ENCODE data around the gene SMG6.

The SMG6 gene

DNA sequence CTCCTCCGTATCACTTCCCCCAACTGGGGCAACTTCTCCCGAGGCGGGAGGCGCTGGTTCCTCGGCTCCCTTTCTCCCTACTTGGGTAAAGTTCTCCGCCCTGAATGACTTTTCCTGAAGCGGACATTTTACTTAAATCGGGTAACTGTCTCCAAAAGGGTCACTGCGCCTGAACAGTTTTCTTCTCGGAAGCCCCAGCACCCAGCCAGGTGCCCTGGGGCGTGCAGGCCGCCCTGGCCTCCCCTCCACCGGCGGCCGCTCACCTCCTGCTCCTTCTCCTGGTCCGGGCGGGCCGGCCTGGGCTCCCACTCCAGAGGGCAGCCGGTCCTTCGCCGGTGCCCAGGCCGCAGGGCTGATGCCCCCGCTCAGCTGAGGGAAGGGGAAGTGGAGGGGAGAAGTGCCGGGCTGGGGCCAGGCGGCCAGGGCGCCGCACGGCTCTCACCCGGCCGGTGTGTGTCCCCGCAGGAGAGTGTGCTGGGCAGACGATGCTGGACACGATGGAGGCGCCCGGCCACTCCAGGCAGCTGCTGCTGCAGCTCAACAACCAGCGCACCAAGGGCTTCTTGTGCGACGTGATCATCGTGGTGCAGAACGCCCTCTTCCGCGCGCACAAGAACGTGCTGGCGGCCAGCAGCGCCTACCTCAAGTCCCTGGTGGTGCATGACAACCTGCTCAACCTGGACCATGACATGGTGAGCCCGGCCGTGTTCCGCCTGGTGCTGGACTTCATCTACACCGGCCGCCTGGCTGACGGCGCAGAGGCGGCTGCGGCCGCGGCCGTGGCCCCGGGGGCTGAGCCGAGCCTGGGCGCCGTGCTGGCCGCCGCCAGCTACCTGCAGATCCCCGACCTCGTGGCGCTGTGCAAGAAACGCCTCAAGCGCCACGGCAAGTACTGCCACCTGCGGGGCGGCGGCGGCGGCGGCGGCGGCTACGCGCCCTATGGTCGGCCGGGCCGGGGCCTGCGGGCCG is 247.1 kb downstream of the SMG6 start:
- no peak for DNase-seq

- DNase-seq = no peak
These were observed 248.0 kb downstream of the SMG6 start for GRCh38 chr17:2055292-2056205.

- no peak for DNase-seq
These were observed 248.9 kb downstream of the SMG6 start, which contains the start of gene HIC1 for GRCh38 chr17:2054512-2055291. Gene HIC1 (plus strand): TSS chr17:2055103. CDS start chr17:2056691, 1,588 bp downstream.

- DNase-seq = no peak
These were observed 249.4 kb downstream of the SMG6 start for GRCh38 chr17:2054262-2054511.

DNA sequence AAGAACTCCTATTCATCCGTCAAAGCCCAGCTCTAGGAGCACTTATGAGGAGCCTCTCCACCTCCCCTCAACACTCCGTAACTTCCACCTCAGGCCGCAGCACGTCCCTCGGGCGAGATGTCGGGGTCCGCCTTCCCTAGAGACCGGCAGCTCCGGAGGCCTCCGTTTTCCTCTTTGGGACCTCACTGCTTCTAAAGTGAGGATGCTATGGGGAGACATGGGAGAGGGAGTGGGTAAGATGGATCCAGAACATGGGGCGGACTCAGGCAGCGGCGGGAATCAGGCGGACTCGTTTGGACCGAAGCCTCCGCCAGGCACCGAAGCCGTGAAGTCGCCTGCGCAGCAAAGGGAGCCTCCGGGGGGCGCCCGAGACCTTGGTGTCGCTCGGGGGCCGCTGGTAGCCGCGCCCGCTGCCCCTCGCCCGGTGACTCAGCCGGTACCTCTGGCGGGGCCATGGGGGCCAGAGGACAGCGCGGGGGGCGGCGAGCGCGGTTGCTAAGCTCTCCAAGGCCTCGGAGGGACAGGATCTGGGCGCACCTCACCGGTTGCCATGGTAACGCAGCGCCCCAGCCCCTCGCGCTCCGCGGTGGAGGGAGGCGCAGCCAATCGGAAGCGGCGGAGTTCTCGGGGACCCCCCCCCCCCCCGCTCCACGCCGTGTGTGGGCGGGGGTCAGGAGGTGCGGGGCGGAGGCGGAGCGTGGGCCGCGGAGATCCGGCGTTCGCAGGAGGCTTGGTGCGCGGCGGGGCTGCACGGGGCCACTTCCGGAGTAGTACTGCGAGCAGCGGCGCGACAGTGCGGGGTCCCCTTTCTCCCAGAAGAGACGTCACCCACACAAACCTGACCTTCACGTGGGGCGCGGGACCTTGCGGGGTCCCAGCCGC is 250.0 kb downstream of the SMG6 start:
- DNase-seq = no peak

GRCh38 chr17:2051933-2052559 is 251.5 kb downstream of the SMG6 start:
- DNase-seq = no peak

GRCh38 chr17:2051061-2051932 is 252.3 kb downstream of the SMG6 start:
- no peak for DNase-seq

DNA sequence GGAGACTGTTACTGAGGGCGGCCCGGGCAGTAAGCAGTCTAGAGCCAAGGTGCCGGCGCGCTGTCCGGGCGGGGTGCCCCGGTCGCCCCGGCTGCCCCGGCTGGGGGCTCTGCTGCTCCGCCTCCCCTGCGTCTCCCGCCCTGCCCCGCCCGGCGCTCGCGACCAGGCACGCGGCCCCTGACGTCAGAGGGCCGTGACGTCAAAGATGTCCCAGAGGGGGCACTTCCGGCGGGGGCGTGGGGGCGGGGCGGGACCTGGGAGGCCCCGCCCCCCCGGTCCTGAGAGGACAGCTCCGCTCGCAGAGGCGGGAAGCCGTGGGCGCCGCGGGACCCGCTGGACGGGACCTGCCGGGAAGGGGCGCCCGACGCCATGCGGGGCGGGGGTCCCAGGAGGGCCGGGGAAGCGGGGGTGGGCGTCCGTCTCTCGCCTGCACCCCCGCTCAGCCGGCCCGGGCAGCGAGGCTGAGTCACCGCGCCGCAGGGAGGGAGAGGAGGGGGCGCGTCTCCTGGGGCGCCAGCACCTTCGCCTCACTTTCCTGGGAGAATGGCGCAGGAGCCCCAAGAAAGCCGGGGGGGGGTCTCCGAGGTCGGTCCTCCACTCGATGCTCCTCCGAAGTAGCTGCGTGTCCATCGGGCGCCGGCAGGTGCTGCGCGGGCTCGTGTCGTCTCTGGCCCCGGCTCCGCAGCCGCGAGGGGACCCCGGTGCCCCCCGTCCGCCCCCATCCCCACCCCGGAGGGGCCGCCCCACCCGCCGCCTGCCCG is 253.1 kb downstream of the SMG6 start:
- peak in 1 of 2 experiments; percentile 45 for DNase-seq

DNA sequence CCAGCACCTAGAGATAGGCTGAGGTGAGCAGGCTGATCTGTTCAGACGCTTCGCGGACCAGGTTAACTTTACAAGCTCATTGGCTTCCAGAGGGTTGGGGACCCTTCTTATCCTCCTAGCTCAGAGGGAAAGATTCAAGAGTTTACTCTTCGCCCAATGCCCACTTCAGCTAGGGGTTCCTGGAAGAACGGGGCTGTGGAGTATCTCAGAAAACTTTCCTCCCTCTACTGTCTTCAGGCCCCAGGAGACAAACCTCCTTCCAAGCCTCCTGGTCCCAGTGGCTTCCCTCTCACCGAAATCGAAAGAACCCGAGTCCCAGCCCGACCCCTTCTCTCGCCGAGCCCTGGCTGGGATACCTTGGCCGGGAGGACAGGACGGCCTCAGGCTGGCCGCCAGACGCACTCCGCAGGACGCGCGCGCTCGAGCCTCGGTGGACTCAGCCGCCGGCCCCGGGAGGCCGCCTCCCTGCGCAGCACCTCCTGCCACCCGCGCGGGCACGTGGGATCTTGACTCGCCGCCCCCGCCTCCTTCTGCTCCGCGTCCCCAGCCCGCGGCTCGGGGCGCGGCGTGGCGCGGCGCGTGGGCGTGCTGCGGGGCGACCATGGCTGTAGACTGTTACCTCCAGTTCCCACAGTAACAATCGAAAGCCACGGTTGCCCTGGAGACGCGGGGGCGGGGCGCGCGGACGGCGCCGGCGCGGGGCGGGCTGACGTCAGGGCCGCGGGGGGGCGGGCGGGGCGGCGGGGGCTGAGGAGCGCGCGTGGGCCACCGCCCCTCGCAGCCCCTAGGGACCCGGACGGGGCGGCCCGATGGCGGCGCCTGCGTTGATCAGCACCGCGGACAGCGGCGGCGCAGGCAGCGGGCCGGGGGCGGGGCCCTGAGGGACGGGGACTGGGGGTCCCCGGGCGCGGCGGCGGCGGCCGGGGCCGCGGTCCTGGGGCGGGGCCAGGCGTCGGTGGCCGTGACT is 254.0 kb downstream of the SMG6 start:
- peak in 1 of 2 experiments; percentile 70 for DNase-seq

DNA sequence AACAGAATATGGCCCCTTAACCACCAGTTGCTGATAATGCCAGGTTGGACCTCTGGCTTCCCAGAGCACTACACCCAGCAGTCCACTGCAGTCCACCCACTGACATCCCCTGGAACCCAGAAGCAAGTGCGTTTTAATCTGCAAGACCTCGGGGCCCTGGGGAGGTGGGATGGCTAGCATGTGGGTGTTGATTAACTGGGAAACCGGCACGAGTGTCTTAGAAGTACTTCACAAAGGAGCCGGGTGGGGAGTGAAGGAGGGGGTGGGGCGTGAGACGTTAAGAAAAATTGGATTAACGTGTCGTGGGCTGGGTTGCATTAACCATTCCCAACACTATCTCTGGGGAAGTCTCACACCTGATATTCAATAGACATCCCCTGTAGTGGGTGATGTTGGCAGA is 254.8 kb downstream of the SMG6 start:
- no peak for DNase-seq

DNA sequence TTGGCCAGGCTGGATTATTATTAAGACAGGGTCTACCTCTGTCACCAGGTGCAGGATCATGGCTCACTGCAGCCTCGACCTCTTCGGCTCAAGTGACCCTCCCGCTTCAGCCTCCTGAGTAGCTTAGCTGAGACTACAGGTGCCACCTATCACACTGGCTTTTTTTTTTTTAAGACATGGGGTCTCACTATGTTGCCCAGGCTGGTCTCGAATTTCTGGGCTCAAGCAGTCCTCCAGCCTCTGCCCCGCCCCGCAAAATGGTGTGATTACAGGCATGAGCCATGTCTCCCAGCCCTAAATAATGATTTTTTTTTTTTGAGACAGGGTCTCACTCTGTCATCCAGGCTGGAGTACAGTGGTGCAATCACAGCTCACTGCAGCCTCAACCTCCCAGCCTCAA is 256.0 kb downstream of the SMG6 start:
- DNase-seq = no peak

DNA sequence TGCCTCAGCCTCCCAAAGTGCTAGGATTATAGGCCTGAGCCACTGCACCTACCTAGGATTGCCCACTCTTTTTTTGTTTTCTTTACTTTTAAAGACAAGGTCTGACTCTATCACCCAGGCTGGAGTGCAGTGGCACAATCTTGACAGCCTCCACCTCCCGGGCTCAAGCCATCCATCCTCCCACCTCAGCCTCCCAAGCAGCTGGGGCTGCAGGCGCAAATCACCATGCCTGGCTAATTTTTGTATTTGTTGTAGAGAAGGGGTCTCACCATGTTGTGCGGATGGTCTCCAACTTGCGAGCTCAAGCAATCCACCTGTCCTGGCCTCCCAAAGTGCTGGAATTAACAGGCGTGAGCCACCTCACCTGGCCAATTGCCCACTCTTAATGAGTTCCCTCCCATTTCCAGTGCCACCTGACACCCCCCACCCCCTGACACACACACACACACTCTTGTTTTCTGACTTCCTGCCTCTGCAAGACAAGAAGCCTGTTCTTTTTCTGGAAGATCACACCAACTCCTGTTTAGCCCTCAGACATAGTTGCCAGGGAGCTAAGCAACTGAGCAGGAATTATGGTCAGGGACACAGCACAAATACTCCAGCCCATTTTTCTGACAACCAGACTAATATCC is 259.2 kb downstream of the SMG6 start:
- no peak for DNase-seq

- peak in 1 of 2 experiments; percentile 53 for DNase-seq
These were observed 259.8 kb downstream of the SMG6 start for GRCh38 chr17:2043785-2044184.

GRCh38 chr17:2042933-2043332 is 260.7 kb downstream of the SMG6 start:
- DNase-seq = no peak

DNA sequence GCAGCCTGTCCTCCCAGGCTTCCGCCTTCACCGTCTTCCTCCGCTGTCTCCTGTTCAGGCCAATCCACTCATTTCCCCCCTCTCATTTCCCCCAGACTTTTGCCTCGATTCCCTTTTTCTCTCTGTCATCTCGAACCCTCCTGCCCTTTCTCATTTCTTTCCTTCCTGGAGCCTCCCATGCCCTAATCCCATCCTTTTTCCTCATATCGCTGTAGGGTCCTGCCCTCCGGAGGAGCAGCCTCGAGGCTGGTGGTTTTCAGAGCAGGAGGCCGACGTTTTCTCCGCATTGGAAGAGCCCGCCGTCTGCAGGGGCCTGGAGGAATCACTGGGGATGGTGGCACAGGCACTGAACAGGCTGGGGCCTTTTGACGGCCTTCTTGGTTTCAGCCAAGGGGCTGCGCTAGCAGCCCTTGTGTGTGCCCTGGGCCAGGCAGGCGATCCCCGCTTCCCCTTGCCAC is 261.2 kb downstream of the SMG6 start:
- DNase-seq = peak in 1 of 2 experiments; percentile 35

GRCh38 chr17:2041561-2042389 is 261.8 kb downstream of the SMG6 start, which contains the start of gene OVCA2:
Gene OVCA2 (plus strand): TSS chr17:2042022. CDS start chr17:2042048, 26 bp downstream.
- peak; percentile 83 to 87 for DNase-seq
